Activated T-helper 9 cell treated with anti-CD3 and anti-CD28 coated beads, Interleukin-2, amount 50 U/mL, for 16 hours (primary cell): ENCODE data around the gene SLC6A13.

ENCODE experiments used
- DNase-seq: peaks from one replicate; pipeline ENCODE4 v3.0.0-alpha.2; 2020; ENCODE audit warnings: low read depth

Gene SLC6A13

GRCh38 chr12:177980-178828 is 84.4 kb downstream of the SLC6A13 start:
- no peak for DNase-seq

GRCh38 chr12:177336-177979 is 85.2 kb downstream of the SLC6A13 start:
- DNase-seq: no peak

- DNase-seq: no peak
Measured at GRCh38 chr12:176321-177181, 86.1 kb downstream of the SLC6A13 start.

GRCh38 chr12:175759-176158 is 86.9 kb downstream of the SLC6A13 start:
- no peak for DNase-seq

GRCh38 chr12:175250-175649 is 87.4 kb downstream of the SLC6A13 start:
- DNase-seq: no peak

- DNase-seq: no peak
Measured at GRCh38 chr12:174596-174995, 88.0 kb downstream of the SLC6A13 start.

- no peak for DNase-seq
Measured at GRCh38 chr12:174124-174523, 88.5 kb downstream of the SLC6A13 start.

- no peak for DNase-seq
Measured at GRCh38 chr12:172732-173161, 89.9 kb downstream of the SLC6A13 start.

GRCh38 chr12:171743-172676 is 90.6 kb downstream of the SLC6A13 start:
- DNase-seq: no peak

GRCh38 chr12:171276-171675 is 91.4 kb downstream of the SLC6A13 start:
- no peak for DNase-seq
